Measurements from ENCODE around the gene ENSA.
"Not testable (repeated sequence)": the region's sequence is repeated elsewhere in the genome, so short reads cannot be mapped to it uniquely, and the experiment has no call there.

Gene ENSA

GRCh38 chr1:150578272-150579109 is 50.9 kb downstream of the ENSA start:
- Histone ChIP-seq H3K27ac (ENCODE audit: low read depth, low read length) (peak overlapping the region; percentile 98), H3K36me3 (ENCODE audit: insufficient read depth, low read length) (peaks cover 38% of the 10 kb centered on the region), H3K4me1 (ENCODE audit: insufficient read depth, low read length) (peaks cover 40% of the 10 kb centered on the region), H3K4me3 (ENCODE audit: low read depth in 1 of 2, low read length in 2 of 2) (peak overlapping the region; percentile 95 to 97), H3K9me3 (ENCODE audit: low read length) (no peaks in the 10 kb centered on the region), H3K9ac (ENCODE audit: low read length) (peak overlapping the region; percentile 99), H3K27me3 (ENCODE audit: control insufficient read depth in 1 of 2, insufficient read depth in 2 of 2, low read length in 2 of 2) (no peaks in the 10 kb centered on the region)

GRCh38 chr1:150577557-150578271 is 51.7 kb downstream of the ENSA start:
- peak overlapping the region; percentile 99 for H3K9ac ChIP-seq (ENCODE audit: low read length)
- H3K27me3 ChIP-seq (ENCODE audit: control insufficient read depth in 1 of 2, insufficient read depth in 2 of 2, low read length in 2 of 2) = no peaks in the 10 kb centered on the region
- H3K36me3 ChIP-seq (ENCODE audit: insufficient read depth, low read length) = peaks cover 45% of the 10 kb centered on the region
- H3K9me3 ChIP-seq (ENCODE audit: low read length) = no peaks in the 10 kb centered on the region
- H3K4me1 ChIP-seq (ENCODE audit: insufficient read depth, low read length) = peaks cover 46% of the 10 kb centered on the region
- H3K27ac ChIP-seq (ENCODE audit: low read depth, low read length) = peak overlapping the region; percentile 98
- H3K4me3 ChIP-seq (ENCODE audit: low read depth in 1 of 2, low read length in 2 of 2) = peak overlapping the region; percentile 95 to 97

- Histone ChIP-seq H3K9ac (ENCODE audit: low read length) (peak overlapping the region; percentile 99), H3K4me1 (ENCODE audit: insufficient read depth, low read length) (peaks cover 50% of the 10 kb centered on the region), H3K4me3 (ENCODE audit: low read depth in 1 of 2, low read length in 2 of 2) (peak overlapping the region; percentile 95 to 97), H3K9me3 (ENCODE audit: low read length) (no peaks in the 10 kb centered on the region), H3K36me3 (ENCODE audit: insufficient read depth, low read length) (peaks cover 47% of the 10 kb centered on the region), H3K27ac (ENCODE audit: low read depth, low read length) (peak overlapping the region; percentile 98), H3K27me3 (ENCODE audit: control insufficient read depth in 1 of 2, insufficient read depth in 2 of 2, low read length in 2 of 2) (no peaks in the 10 kb centered on the region)
Measured at GRCh38 chr1:150576794-150577556, 52.4 kb downstream of the ENSA start.

GRCh38 chr1:150576367-150576711 is 53.1 kb downstream of the ENSA start:
- Histone ChIP-seq H3K9me3 (ENCODE audit: low read length) (no peaks in the 10 kb centered on the region), H3K27ac (ENCODE audit: low read depth, low read length) (peak overlapping the region; percentile 98), H3K4me3 (ENCODE audit: low read depth in 1 of 2, low read length in 2 of 2) (peak overlapping the region; percentile 95 to 97), H3K36me3 (ENCODE audit: insufficient read depth, low read length) (peaks cover 47% of the 10 kb centered on the region), H3K27me3 (ENCODE audit: control insufficient read depth in 1 of 2, insufficient read depth in 2 of 2, low read length in 2 of 2) (no peaks in the 10 kb centered on the region), H3K9ac (ENCODE audit: low read length) (peak overlapping the region; percentile 99), H3K4me1 (ENCODE audit: insufficient read depth, low read length) (peaks cover 50% of the 10 kb centered on the region)

- no peaks in the 10 kb centered on the region for H3K27me3 ChIP-seq (ENCODE audit: control insufficient read depth in 1 of 2, insufficient read depth in 2 of 2, low read length in 2 of 2)
- peaks cover 55% of the 10 kb centered on the region for H3K4me1 ChIP-seq (ENCODE audit: insufficient read depth, low read length)
- H3K27ac ChIP-seq (ENCODE audit: low read depth, low read length) = peak overlapping the region; percentile 98
- no peaks in the 10 kb centered on the region for H3K9me3 ChIP-seq (ENCODE audit: low read length)
- H3K36me3 ChIP-seq (ENCODE audit: insufficient read depth, low read length) = peaks cover 47% of the 10 kb centered on the region
- peak overlapping the region; percentile 95 to 97 for H3K4me3 ChIP-seq (ENCODE audit: low read depth in 1 of 2, low read length in 2 of 2)
- H3K9ac ChIP-seq (ENCODE audit: low read length) = peak overlapping the region; percentile 99
Measured at GRCh38 chr1:150575518-150576366, 53.7 kb downstream of the ENSA start.

- Histone ChIP-seq H3K4me1 (ENCODE audit: insufficient read depth, low read length) (peaks cover 56% of the 10 kb centered on the region), H3K36me3 (ENCODE audit: insufficient read depth, low read length) (peaks cover 48% of the 10 kb centered on the region), H3K9ac (ENCODE audit: low read length) (peak overlapping the region; percentile 35), H3K4me3 (ENCODE audit: low read depth in 1 of 2, low read length in 2 of 2) (peak overlapping the region; percentile 95 to 97), H3K9me3 (ENCODE audit: low read length) (no peaks in the 10 kb centered on the region), H3K27ac (ENCODE audit: low read depth, low read length) (peak overlapping the region; percentile 98), H3K27me3 (ENCODE audit: control insufficient read depth in 1 of 2, insufficient read depth in 2 of 2, low read length in 2 of 2) (no peaks in the 10 kb centered on the region)
Measured at GRCh38 chr1:150575072-150575489, 54.3 kb downstream of the ENSA start.

- peaks cover 50% of the 10 kb centered on the region for H3K36me3 ChIP-seq (ENCODE audit: insufficient read depth, low read length)
- peak overlapping the region; percentile 4 to 97 for H3K4me3 ChIP-seq (ENCODE audit: low read depth in 1 of 2, low read length in 2 of 2)
- H3K4me1 ChIP-seq (ENCODE audit: insufficient read depth, low read length) = peaks cover 60% of the 10 kb centered on the region
- H3K27ac ChIP-seq (ENCODE audit: low read depth, low read length) = peak overlapping the region; percentile 22
- no peaks in the 10 kb centered on the region for H3K27me3 ChIP-seq (ENCODE audit: control insufficient read depth in 1 of 2, insufficient read depth in 2 of 2, low read length in 2 of 2)
- H3K9ac ChIP-seq (ENCODE audit: low read length) = peak overlapping the region; percentile 22
- no peaks in the 10 kb centered on the region for H3K9me3 ChIP-seq (ENCODE audit: low read length)
Measured at GRCh38 chr1:150574260-150575071, 54.9 kb downstream of the ENSA start.

GRCh38 chr1:150573648-150574071 is 55.8 kb downstream of the ENSA start:
- not testable (repeated sequence) for H3K9ac ChIP-seq (ENCODE audit: low read length); H3K27me3 ChIP-seq (ENCODE audit: control insufficient read depth in 1 of 2, insufficient read depth in 2 of 2, low read length in 2 of 2); H3K4me3 ChIP-seq (ENCODE audit: low read depth in 1 of 2, low read length in 2 of 2); H3K9me3 ChIP-seq (ENCODE audit: low read length); H3K27ac ChIP-seq (ENCODE audit: low read depth, low read length)
- H3K4me1 ChIP-seq (ENCODE audit: insufficient read depth, low read length) = peaks cover 68% of the 10 kb centered on the region
- H3K36me3 ChIP-seq (ENCODE audit: insufficient read depth, low read length) = peaks cover 50% of the 10 kb centered on the region

- Histone ChIP-seq H3K4me3 (ENCODE audit: low read depth in 1 of 2, low read length in 2 of 2) (no peak overlapping the region), H3K27ac (ENCODE audit: low read depth, low read length) (peak overlapping the region; percentile 30), H3K36me3 (ENCODE audit: insufficient read depth, low read length) (peaks cover 50% of the 10 kb centered on the region)
Measured at GRCh38 chr1:150572918-150573647, 56.3 kb downstream of the ENSA start.

More at GRCh38 chr1:150572918-150573647, 56.3 kb downstream of the ENSA start:
- Histone ChIP-seq H3K27me3 (ENCODE audit: control insufficient read depth in 1 of 2, insufficient read depth in 2 of 2, low read length in 2 of 2) (no peaks in the 10 kb centered on the region), H3K9ac (ENCODE audit: low read length) (no peak overlapping the region), H3K9me3 (ENCODE audit: low read length) (no peaks in the 10 kb centered on the region), H3K4me1 (ENCODE audit: insufficient read depth, low read length) (peaks cover 73% of the 10 kb centered on the region)

All from muscle layer of colon (tissue), 2 donors.